ENCODE data around the gene CREBRF. TPM values are rescaled to one million over a fixed set of nuclear protein-coding genes. Genes with fewer than 3 reads are reported as not detected.
"Not testable (repeated sequence)": the region's sequence is repeated elsewhere in the genome, so short reads cannot be mapped to it uniquely, and the experiment has no call there.

CREBRF gene
- total and polyA plus RNA-seq, 4 donors, result 8.1 to 48.5 (median 15.7) TPM

- H3K9ac ChIP-seq (ENCODE audit: insufficient read depth in 1 of 2, low read length in 2 of 2), result no peak overlapping the region
- H3K4me3 ChIP-seq, result no peak overlapping the region
- TF ChIP-seq CTCF (IDR thresholded peaks at IDR 0.05; ENCODE audit: control extremely low read depth, extremely low read depth), result no peak
- ATAC-seq (ENCODE audit: insufficient read depth, low FRiP score) (no peak), DNase-seq (no peak)
- no peaks in the 10 kb centered on the region for H3K4me1 ChIP-seq (ENCODE audit: control insufficient read depth in 5 of 5, insufficient read depth in 5 of 5, low read length in 5 of 5)
- no peaks in the 10 kb centered on the region for H3K9me3 ChIP-seq (ENCODE audit: control insufficient read depth in 4 of 4, insufficient read depth in 3 of 4, low read length in 3 of 4)
- no peak overlapping the region for H3K27ac ChIP-seq (ENCODE audit: low read depth in 1 of 2, low read length in 1 of 2)
- no peaks in the 10 kb centered on the region for H3K27me3 ChIP-seq (ENCODE audit: control insufficient read depth in 3 of 3, insufficient read depth in 3 of 3, low read length in 2 of 3)
- 90 to 99% methylated on average over 1 of the region's 1 CpG for WGBS, 2 donors
- H3K36me3 ChIP-seq (ENCODE audit: control insufficient read depth in 4 of 4, insufficient read depth in 4 of 4, low read length in 4 of 4), result peaks cover 2 to 17% (median 11%) of the 10 kb centered on the region in 4 donors
Observed at GRCh38 chr5:173114536-173114935, 58.4 kb downstream of the CREBRF start.

GRCh38 chr5:173119719-173120118, 63.6 kb downstream of the CREBRF start:
- no peak overlapping the region for H3K9ac ChIP-seq (ENCODE audit: insufficient read depth in 1 of 2, low read length in 2 of 2)
- DNase-seq (no peak), ATAC-seq (ENCODE audit: insufficient read depth, low FRiP score) (no peak)
- no peak for TF ChIP-seq CTCF (IDR thresholded peaks at IDR 0.05; ENCODE audit: control extremely low read depth, extremely low read depth)
- no peaks in the 10 kb centered on the region for H3K9me3 ChIP-seq (ENCODE audit: control insufficient read depth in 4 of 4, insufficient read depth in 3 of 4, low read length in 3 of 4)
- 89 to 97% methylated on average over 1 of the region's 1 CpG for WGBS, 2 donors
- H3K36me3 ChIP-seq (ENCODE audit: control insufficient read depth in 4 of 4, insufficient read depth in 4 of 4, low read length in 4 of 4), result peaks cover 4 to 16% (median 9%) of the 10 kb centered on the region in 4 donors
- H3K27me3 ChIP-seq (ENCODE audit: control insufficient read depth in 3 of 3, insufficient read depth in 3 of 3, low read length in 2 of 3), result no peaks in the 10 kb centered on the region
- no peak overlapping the region for H3K4me3 ChIP-seq
- no peaks in the 10 kb centered on the region for H3K4me1 ChIP-seq (ENCODE audit: control insufficient read depth in 5 of 5, insufficient read depth in 5 of 5, low read length in 5 of 5)
- no peak overlapping the region for H3K27ac ChIP-seq (ENCODE audit: low read depth in 1 of 2, low read length in 1 of 2)

- Histone ChIP-seq H3K4me3 (no peak overlapping the region), H3K27ac (ENCODE audit: low read depth in 1 of 2, low read length in 1 of 2) (no peak overlapping the region), H3K4me1 (ENCODE audit: control insufficient read depth in 5 of 5, insufficient read depth in 5 of 5, low read length in 5 of 5) (no peaks in the 10 kb centered on the region), H3K9me3 (ENCODE audit: control insufficient read depth in 4 of 4, insufficient read depth in 3 of 4, low read length in 3 of 4) (no peaks in the 10 kb centered on the region), H3K9ac (ENCODE audit: insufficient read depth in 1 of 2, low read length in 2 of 2) (no peak overlapping the region), H3K36me3 (ENCODE audit: control insufficient read depth in 4 of 4, insufficient read depth in 4 of 4, low read length in 4 of 4) (peaks cover 7 to 13% (median 9%) of the 10 kb centered on the region in 4 donors), H3K27me3 (ENCODE audit: control insufficient read depth in 3 of 3, insufficient read depth in 3 of 3, low read length in 2 of 3) (no peaks in the 10 kb centered on the region)
- WGBS, 2 donors, result 82 to 84% methylated on average over 3 of the region's 3 CpGs
- DNase-seq (no peak), ATAC-seq (ENCODE audit: insufficient read depth, low FRiP score) (no peak)
- no peak for TF ChIP-seq CTCF (IDR thresholded peaks at IDR 0.05; ENCODE audit: control extremely low read depth, extremely low read depth)
Observed at GRCh38 chr5:173123416-173123815, 67.3 kb downstream of the CREBRF start.

GRCh38 chr5:173132166-173132565, 76.0 kb downstream of the CREBRF start:
- not testable (repeated sequence) for H3K27ac ChIP-seq (ENCODE audit: low read depth in 1 of 2, low read length in 1 of 2); DNase-seq; H3K4me3 ChIP-seq; H3K4me1 ChIP-seq (ENCODE audit: control insufficient read depth in 5 of 5, insufficient read depth in 5 of 5, low read length in 5 of 5); H3K9ac ChIP-seq (ENCODE audit: insufficient read depth in 1 of 2, low read length in 2 of 2); ATAC-seq (ENCODE audit: insufficient read depth, low FRiP score); H3K27me3 ChIP-seq (ENCODE audit: control insufficient read depth in 3 of 3, insufficient read depth in 3 of 3, low read length in 2 of 3); H3K9me3 ChIP-seq (ENCODE audit: control insufficient read depth in 4 of 4, insufficient read depth in 3 of 4, low read length in 3 of 4)
- peaks cover 0 to 19% (median 10%) of the 10 kb centered on the region in 4 donors for H3K36me3 ChIP-seq (ENCODE audit: control insufficient read depth in 4 of 4, insufficient read depth in 4 of 4, low read length in 4 of 4)
- WGBS, 2 donors, result 92 to 97% methylated on average over 6 of the region's 6 CpGs

Data from lung (tissue), 12 donors.